Measurements from ENCODE around the gene COL4A2.
"Not testable (repeated sequence)": the region's sequence is repeated elsewhere in the genome, so short reads cannot be mapped to it uniquely, and the experiment has no call there.

Gene COL4A2

DNA sequence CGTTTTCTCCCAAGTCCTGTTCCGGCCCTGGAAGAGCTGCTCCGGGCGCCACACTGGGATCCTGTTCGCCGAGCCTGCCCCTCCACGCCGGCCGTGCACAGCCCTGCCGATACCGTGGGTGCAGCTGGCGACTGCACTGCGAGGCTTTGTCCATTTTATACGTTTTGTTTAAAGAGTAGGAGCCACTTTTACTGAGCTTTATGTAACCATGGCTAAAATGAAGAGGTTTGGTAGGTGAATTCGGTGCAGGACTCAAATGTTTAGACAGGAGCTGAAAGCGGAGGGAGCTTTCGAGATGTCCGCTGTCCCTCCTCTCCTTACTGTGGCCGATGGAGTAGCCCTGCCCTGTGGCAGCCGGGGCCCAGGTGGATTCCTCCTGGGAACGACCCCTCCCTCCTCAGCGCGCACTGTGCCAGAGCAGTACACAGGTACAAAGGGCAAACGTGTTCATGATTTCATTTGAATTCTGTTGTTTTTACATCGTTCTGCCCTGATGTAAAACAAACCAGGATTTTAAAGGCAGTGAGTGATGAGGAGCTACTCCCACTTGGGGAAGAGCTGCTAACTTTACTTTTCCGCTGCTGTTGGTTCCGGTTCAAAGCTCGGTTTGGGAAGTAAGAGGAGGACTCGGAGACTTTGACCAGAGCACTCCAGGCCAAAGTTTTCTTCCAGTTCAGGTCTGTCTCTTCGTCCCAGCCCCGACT, 1.7 kb downstream of the COL4A2 start:
- no peak for DNase-seq (ENCODE audit: low read depth)

DNA sequence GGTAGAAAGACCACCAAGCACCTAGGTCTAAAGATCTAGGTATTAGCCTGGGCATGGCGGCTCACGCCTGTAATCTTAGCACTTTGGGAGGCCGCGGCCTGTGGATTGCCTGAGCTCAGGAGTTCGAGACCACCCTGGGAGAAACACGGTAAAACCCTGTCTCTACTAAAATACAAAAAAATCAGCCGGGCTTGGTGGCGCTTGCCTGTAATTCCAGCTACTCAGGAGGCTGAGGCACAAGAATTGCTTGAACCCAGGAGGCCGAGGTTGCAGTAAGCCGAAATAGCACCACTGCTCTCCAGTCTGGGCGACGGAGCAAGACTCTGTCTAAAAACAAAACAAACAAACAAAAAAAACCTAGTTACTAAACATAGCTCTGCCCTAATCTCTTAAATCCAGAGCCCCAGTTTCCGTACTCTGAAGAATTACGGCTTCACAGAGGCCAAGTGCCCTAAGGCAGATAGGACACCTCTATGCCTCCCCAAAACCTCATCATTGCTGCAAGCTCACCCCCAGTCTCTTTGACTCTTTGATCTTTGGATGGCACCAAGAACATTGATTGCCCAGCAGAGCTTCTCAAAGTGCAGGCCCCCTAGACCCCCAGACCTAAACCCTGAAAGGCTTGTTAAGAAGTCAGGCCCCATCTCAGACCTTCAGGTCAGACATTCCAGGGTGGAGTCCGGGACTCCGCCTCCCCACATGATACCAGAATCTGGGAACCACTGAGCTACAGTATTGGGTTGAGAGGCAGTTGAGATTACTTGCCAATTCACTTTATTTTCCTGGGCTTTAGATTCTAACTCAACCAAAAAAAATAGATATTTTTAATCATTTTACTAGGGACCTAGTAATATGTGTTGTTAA, 2.8 kb downstream of the COL4A2 start:
- no peak for DNase-seq (ENCODE audit: low read depth)

DNA sequence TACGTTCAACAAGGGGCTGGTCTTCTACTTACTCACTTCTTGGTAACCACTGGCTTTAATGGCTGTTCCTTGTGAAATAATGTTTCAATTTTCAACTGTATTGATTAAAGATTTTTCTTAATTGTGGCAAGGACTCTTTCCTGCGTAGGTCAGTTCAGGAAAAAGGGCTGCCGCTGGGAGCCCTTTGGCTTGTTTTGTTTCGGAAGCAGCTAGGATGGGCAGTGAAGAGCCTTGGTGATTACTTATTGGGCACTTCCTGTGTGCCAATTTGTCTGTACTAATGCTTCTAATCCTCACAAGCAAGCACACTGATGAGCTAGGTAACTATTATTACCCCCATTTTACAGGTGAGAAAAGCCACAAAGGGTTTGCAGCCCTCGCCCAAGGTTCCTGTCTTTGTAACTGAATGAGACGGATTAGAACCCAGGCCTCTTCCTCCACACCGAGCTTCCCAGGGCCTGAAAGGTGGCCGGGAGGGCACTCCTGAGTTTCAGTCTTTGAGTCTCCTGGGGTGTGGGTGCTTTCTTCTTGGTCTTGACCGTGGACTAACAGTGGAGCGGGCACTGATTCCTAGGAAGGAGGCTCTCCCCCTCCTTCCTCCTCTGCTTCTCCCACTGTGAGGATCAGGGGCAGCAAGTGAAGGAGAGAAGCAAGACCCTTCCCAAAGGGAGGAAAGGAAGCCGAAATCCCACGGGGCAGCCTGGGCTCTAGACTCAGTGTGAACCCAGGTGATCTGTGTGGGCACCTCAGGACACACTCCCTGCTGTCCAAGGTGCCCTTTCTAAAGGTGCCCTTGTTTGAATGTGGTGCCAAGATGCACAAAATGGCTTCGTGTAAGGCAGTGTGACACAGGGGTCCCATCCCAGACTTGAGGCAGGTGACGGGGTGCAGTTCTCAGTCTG, 3.7 kb downstream of the COL4A2 start:
- no peak for DNase-seq (ENCODE audit: low read depth)

DNA sequence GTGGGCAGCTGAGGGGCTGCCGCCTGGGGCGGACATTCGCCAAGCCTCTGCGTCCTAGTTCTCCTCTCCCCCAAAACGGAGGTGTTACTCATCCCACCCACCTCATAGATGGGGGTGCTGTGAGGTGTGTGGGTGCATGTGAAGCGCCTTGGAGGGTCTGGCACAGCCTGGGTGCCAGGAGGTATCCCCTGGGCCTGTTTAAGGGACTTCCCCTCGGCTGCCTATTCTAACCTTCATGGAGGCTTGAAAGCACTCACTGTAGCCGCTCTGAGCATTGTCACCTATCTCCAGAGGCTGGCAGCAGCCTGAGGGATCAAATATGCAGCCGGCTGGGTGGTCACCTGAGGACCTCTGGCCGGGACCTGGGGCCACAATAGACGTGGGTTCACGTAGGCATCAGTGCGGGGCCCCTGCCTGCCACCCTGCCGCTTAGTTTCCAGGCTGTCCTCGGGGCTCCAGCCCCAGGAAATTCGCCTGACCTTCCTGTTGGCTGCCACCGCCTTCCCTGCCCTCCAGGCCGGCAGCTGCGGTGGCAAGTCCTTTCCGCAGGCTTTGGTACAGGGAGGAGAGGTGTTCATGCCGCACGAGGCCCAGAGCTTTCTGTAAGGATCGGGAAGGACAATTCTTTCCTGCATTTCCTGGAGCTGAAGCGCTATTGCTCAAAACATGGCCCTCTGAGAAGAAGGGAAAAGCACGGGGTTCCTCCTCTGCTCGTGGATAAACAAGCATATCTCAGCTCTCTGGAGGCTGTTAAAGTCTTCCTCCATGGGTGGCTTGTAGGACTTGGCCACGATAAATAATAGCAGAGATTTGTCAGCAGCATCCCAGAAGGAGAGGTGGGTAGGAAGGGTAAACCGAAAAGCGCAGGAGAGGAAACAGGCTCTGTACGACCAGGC, 4.6 kb downstream of the COL4A2 start:
- no peak for DNase-seq (ENCODE audit: low read depth)

DNA sequence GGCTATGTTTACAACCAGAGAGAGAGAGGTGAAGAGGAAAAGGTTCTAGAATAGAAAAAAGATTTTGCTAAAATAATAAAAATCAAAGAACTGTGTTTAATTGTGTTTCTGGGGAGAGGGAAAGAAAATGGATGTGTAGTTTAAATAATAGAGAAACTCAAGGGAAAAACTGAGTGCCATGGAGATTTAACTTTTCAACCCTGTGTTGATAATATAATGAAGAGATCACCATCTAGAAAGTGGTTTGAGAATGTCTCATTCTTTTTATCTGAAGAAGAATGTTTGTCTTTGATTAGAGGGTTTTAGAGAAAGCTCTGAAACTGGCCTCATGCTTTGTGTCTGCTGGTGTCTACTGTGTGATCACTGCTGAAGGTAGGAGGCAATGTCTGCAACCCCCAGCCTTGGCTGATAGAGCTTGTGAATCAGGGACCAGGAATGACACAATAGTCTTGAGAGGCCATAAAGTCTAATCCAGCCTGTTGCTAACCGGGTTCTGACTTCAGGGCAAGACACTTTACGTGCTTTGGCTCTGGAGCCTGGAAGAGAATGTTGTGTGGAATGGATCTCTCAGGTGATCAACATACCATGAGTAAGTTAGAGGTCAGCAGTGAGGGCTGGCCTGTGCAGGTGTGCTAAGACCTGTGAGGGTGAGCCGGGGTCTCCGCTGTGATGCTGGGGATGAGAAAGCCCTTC, 5.4 kb downstream of the COL4A2 start:
- no peak for DNase-seq (ENCODE audit: low read depth)

DNA sequence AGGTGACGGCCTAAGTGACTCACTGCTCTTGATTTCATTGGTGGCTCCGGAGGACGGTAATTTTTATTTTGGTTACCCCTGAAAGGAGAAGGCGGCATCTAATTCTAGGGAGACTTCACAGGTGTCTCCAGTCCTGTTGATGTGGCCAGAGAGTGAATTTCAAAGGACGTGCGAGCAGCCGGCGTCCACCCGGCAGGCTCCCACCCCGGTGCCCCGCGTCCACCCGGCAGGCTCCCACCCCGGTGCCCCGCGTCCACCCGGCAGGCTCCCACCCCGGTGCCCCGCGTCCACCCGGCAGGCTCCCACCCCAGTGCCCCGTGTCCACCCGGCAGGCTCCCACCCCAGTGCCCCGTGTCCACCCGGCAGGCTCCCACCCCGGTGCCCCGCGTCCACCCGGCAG, 6.2 kb downstream of the COL4A2 start:
- DNase-seq (ENCODE audit: low read depth): not testable (repeated sequence)

DNA sequence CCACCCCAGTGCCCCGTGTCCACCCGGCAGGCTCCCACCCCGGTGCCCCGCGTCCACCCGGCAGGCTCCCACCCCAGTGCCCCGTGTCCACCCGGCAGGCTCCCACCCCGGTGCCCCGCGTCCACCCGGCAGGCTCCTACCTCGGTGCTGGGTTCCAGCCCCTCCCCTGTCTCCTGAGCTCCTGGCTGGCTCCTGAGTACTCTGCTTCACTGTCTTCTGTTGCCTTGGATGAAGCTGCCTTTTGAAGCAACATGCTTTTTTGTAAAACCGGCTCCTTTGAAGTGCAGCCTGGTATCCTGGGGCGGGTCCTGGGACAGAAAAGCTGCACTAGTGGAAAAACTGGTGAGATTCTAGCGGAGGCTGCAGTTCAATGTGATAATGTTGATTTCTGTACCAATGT, 6.6 kb downstream of the COL4A2 start:
- not testable (repeated sequence) for DNase-seq (ENCODE audit: low read depth)

DNA sequence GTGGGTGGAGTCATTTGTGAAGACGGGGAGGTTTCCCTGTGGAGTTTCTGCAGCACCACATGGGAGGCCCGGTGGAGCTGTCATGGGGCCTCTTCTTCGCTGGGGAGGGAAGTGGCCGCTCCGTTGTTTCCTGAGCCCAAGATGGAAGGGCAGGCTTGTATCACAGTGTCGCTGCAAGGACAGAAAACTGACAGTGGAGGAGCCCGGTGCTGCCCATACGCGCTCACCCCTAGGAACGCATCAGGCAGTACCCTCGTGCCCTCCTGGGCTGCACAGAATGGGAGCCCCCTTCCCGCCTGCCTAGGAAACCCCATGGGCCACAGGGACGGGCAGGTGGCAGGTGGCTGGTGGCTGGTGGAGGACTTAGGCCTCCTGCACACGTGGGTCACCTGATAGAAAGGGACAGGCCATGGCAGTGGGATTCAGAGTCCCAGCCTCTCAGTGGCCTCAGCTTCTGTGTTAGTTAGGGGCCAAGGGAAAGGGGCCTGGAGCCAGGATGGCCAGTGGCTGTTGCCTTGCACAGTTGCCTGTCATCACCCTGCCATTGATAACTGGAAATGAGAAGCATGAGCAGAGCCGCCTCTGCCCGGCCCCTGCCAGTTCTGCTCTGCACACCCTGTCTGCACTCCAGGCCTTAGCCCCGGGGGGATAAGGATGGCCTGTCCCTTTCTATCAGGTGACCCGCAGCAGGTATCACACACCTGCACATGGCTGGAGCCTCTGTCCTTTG, 7.6 kb downstream of the COL4A2 start:
- DNase-seq (ENCODE audit: low read depth): no peak

DNA sequence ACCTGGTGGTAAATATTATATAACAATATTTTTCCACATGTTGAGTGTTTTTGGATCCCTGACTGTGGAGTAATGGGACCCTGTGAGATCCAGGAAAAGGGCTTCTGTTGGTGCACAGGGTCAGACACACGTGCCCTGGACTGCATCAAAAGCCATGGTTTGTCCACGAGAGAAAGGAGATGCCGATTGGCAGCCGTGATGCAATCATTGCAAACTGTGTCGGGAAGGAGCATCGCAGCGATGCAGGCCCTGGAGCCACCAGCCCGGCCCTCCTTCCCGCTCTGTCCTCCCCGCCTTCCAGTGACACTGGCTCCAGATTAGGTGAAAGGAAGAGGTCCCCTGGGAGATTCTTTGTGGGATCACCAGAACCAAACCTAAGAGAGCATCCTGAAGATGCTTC, 9.1 kb downstream of the COL4A2 start:
- DNase-seq (ENCODE audit: low read depth): no peak

DNA sequence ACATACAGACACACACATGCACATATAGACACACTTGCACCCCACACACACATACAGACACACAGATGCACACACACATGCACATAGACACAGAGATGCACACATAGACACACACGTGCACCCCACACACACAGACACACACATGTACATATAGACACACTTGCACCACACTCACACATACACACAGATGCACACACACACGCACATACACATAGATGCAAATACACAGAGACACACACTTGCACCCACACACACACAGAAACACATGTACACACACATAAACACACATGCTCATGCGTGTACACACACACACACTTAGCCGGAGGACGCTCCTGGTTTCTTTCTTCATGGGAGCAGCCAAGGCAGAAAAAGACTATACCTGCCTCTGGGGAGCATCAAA, 10.0 kb downstream of the COL4A2 start:
- no peak for DNase-seq (ENCODE audit: low read depth)

DNA sequence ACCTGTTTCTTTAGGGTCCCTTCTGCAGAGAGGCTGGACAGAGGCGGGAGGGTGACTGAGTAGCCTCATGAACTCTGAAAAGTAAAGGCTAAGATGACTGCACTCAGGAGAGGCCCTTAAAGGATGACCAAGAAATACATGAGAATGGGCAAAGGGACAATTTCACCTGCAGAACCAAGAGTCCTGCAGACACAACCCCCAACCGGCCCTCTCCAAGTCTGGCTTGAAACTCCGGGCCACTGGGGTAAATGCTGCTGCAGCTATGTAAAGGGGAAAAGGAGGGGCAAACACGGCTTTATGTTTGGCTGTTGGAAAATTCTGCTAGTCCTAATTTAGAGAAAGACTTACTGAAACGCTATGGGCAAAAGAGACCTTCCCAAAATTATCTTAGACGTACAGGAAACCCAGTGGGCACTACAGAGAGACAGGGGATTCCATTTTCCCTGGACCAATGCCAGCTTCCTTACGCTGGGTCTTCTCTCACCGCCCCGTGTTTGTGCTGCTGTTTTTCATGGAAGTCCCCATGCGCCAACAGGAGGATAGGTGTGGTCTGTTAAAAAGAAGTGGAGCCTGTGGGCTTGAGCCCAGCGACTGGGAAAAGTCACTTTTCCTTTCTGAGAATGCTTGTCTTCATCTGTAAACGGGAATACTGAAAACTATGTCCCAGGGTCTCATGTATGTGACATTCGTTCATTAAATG, 10.6 kb downstream of the COL4A2 start:
- no peak for DNase-seq (ENCODE audit: low read depth)

DNA sequence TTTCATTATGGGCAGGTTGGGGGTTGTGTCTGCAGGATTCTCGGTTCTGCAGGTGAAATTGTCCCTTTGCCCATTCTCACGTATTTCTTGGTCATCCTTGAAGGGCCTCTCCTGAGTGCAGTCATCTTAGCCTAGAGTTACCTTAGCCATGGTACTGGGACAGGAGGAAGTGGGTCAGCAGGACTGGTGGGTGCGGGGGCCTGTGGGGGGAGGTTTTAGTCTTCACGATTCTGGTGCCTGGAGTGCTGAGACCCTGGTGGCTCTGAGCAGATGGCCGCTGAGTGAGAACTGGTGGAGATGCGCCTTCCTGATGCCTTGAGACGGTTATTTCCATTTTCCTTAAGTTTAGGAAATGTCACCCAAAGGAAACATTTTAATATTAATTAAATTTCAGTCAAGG, 11.8 kb downstream of the COL4A2 start:
- no peak for DNase-seq (ENCODE audit: low read depth)

DNA sequence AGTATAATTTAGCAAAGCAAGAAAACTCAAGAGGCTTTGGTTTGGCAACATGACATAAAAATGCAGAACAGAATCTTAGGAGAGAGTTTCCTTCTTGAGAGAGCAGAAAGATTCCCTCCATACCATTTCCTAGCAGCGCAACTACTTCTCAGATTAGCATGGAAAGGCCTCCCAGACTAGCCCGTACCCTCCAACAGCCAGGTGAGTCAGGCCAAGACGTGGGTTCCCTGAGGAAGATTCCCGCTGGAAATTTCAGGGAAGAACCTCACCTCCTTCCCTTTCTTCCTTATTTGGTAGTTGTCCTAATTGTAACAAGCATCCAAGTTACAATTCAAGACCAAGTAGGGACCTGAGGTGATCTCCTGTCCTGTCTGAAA, 12.3 kb downstream of the COL4A2 start:
- no peak for DNase-seq (ENCODE audit: low read depth)

DNA sequence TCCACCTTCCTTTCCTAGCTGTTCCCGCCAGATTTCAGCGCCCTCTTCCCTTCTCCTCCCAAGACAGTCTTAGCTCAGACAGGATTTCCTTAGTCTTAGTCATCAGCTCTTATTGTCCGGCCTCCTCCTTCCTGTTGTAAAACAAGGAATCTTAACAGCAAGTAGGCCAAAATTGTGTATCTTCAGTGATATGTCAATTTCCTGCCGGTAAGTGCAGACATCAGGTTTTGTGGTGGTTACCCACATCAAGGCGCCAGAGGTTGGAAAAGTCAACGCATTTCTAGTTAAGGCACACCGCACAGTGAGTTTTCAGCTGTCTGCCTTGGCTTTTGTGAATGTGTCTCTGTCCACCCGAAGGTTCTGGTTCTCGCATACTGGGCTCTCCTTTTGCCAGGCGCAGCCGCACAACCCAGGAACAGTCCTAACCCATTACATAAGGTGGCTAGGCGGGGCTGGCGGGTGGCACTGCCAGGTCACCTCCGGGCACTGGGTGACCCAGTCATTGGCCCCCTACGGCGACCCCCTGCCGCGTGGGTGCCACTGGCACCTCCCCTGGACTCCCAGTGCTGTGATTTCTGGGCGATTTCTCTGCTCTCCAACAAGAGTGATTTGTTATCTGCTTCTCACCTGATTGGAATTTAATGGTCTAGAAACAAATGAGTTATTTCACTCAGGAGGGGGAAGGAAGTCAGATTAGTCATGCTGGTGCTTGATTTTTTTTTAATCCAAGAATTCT, 12.9 kb downstream of the COL4A2 start:
- DNase-seq (ENCODE audit: low read depth): no peak

DNA sequence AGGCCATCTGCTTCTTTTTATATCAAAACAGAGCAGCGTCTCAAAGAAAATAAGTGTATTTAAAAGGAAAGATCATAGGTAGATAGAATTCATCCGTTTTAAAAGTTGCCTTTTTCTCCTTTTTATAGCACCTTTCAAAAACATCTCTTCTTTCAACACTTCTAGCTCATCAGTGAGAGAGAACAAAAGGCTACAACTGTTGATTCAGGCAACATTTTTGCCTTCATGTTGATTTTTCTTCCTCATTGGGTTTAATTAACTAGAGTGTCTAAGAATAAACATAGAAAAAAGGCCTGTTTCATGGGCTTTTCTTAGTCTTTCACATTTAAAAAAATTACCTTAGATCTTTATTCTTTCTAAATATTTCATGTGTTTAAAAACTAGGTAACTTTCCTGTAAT, 13.6 kb downstream of the COL4A2 start:
- DNase-seq (ENCODE audit: low read depth): no peak

DNA sequence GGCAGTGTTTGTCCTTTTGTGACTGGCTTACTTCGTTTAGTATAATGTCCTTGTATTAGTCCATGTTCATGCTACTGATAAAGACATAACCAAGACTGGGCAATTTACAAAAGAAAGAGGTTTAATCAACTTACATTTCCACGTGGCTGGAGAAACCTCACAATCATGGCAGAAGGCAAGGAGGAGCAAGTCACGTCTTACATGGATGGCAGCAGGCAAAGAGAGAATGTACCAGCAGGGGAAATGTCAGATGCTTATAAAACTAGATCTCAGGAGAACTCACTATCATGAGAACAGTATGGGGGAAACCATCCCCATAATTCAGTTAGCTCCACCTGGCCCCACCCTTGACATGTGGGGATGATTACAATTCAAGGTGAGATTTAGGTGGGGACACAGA, 14.5 kb downstream of the COL4A2 start:
- not testable (repeated sequence) for DNase-seq (ENCODE audit: low read depth)

DNA sequence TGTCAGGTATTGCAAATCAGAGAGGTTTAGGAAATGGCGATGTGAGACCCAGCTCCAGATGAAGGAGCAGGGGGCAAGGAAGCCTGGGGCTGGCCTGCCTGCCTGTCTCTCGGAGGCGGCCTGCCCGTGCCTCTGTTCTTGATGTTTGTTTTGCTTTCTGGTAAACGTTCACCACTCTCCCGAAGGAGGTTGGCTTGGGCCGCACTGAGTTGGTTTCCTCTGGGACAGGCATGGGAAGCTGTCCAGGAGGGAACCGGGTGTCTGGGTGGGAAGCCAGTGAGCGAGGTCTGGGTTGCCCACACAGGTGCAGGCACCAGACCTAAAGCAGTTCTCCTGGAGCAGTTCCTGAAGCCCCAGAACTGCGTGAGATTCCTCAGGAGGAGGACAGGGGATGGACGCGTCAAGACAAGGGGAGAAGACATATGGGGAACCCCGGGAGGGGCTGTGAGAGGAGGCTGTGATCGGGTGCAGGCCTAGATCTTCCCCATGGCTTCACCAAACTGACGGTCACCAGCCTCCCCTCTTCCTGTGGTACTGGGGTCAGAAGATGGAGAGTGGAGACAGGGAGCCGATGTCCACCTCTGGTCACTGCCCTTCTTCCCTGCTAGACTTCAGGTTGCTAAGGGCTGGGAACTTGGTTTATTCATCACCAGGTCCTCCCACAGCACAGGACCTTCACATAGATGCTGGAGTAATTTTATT, 15.2 kb downstream of the COL4A2 start:
- no peak for DNase-seq (ENCODE audit: low read depth)

DNA sequence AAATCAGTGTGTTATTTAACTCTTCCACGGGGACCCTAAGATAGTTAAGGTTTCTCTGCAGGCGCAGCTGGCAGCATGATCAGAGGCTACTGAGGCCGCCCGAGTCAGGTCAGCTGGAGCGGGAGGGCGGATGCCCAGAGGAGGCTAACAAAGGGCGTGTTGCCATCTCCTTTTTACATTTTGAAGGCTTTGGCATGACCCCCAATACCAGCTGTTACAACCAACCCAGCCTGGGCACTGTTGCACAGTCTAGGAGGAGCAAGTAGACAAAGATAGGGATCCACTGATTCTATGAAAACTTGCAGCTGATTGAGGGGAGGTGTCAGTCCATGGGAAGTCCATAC, 15.7 kb downstream of the COL4A2 start:
- no peak for DNase-seq (ENCODE audit: low read depth)

Measured in HS-27A (cell line).